Measurements from ENCODE around the gene TPCN1. TPM values are rescaled to one million over a fixed set of nuclear protein-coding genes. Genes with fewer than 3 reads are reported as not detected.
A peak's percentile ranks its signal among the peaks of the same experiment; 100 is the strongest.

TPCN1 gene
- total RNA-seq, 3 donors from 2014 or later: 46.9 to 71.7 (median 59.5) TPM

DNA sequence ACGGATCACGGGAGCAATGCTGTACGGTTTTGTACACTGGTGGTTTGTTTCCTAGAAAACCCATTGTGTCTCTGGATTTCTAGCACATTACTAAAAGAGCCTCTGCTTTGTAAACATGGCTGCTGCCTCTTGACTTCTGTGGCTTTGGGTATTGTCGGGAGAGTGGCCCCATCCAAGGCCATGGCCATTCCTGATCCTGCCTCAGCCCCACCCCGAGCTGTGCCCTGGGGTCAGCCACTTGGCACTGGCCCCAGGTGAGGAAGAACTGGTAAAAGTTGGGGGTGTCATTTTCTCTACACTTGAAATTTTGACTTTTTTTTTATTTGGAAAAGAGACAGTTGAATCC is 77.2 kb downstream of the TPCN1 start:
- no peak for TF ChIP-seq POLR2AphosphoS5 (IDR thresholded peaks at IDR 0.05)
- no peak for TF ChIP-seq POLR2A (IDR thresholded peaks at IDR 0.05)
- no peak for TF ChIP-seq CTCF (IDR thresholded peaks at IDR 0.05)
- intact Hi-C loops (cut with DNase I; ENCODE audit: low total_unique reads): loop anchor here (10.0 kb wide), 1 partner anchor 656 kb away; no protein-coding TSS in a partner anchor
- no peak for DNase-seq (ENCODE audit: low spot score in 2 of 2)
- Histone ChIP-seq H3K36me3 (peaks cover 6% of the 10 kb centered on the region), H3K9me3 (no peaks in the 10 kb centered on the region), H3K4me3 (no peak overlapping the region), H3K4me1 (peaks cover 7 to 10% of the 10 kb centered on the region in 2 donors), H3K27ac (peak overlapping the region; percentile 59 to 87), H3K27me3 (no peaks in the 10 kb centered on the region)

GRCh38 chr12:113298861-113299545 is 77.7 kb downstream of the TPCN1 start:
- TF ChIP-seq CTCF (IDR thresholded peaks at IDR 0.05): peak in 1 of 3 donors; percentile 12
- TF ChIP-seq POLR2A (IDR thresholded peaks at IDR 0.05): no peak
- no peak for TF ChIP-seq POLR2AphosphoS5 (IDR thresholded peaks at IDR 0.05)
- peak in 1 of 2 donors; percentile 49 for DNase-seq (ENCODE audit: low spot score in 2 of 2)
- Histone ChIP-seq H3K27me3 (no peaks in the 10 kb centered on the region), H3K27ac (peak overlapping the region; percentile 59 to 87), H3K4me3 (no peak overlapping the region), H3K9me3 (no peaks in the 10 kb centered on the region), H3K4me1 (peaks cover 7 to 10% of the 10 kb centered on the region in 2 donors), H3K36me3 (peaks cover 5% of the 10 kb centered on the region)
- intact Hi-C loops (cut with DNase I; ENCODE audit: low total_unique reads): loop anchor here (10.0 kb wide), 1 partner anchor 656 kb away; no protein-coding TSS in a partner anchor

- H3K4me3 ChIP-seq: no peak overlapping the region
- H3K27me3 ChIP-seq: no peaks in the 10 kb centered on the region
- TF ChIP-seq POLR2AphosphoS5 (IDR thresholded peaks at IDR 0.05) (peak in 1 of 3 donors; percentile 48), CTCF (IDR thresholded peaks at IDR 0.05) (no peak)
- intact Hi-C loops (cut with DNase I; ENCODE audit: low total_unique reads): loop anchor here (10.0 kb wide), 1 partner anchor 655 kb away; no protein-coding TSS in a partner anchor
- H3K4me1 ChIP-seq: peaks cover 7 to 10% of the 10 kb centered on the region in 2 donors
- no peaks in the 10 kb centered on the region for H3K9me3 ChIP-seq
- H3K36me3 ChIP-seq: peaks cover 2% of the 10 kb centered on the region
- peak; percentile 66 to 72 for DNase-seq (ENCODE audit: low spot score in 2 of 2)
- peak overlapping the region; percentile 59 to 87 for H3K27ac ChIP-seq
Measured at GRCh38 chr12:113299619-113300237, 78.5 kb downstream of the TPCN1 start.

DNA sequence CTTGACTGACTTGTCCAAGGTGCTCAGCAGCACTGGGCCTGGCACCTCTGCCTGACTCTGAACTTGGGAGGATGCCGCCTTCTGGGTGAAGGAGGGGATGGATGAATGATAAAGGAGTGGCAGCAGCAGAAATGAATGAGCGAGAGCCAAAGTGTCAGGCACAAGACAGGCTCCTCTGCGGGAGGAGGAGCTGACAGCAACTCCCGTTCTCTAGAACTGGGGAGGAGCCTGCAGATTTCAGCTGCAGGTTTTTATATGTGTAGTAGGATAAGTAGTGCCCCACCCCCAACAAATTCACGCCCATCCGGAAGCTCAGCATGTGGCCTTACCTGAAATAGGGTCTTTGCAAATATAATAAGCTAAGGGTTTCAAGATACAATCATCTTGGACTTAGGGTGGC is 80.5 kb downstream of the TPCN1 start:
- H3K4me3 ChIP-seq: no peak overlapping the region
- no peak for DNase-seq (ENCODE audit: low spot score in 2 of 2)
- intact Hi-C loops (cut with DNase I; ENCODE audit: low total_unique reads): loop anchor here (1.0 kb wide), 1 partner anchor 34 kb away; no protein-coding TSS in a partner anchor
- TF ChIP-seq CTCF (IDR thresholded peaks at IDR 0.05): no peak
- TF ChIP-seq POLR2AphosphoS5 (IDR thresholded peaks at IDR 0.05): no peak
- no peak for TF ChIP-seq POLR2A (IDR thresholded peaks at IDR 0.05)
- H3K27me3 ChIP-seq: no peaks in the 10 kb centered on the region
- no peak overlapping the region for H3K27ac ChIP-seq
- H3K4me1 ChIP-seq: peaks cover 7 to 10% of the 10 kb centered on the region in 2 donors
- no peaks in the 10 kb centered on the region for H3K36me3 ChIP-seq
- H3K9me3 ChIP-seq: no peaks in the 10 kb centered on the region

- no peaks in the 10 kb centered on the region for H3K9me3 ChIP-seq
- H3K36me3 ChIP-seq: peaks cover under 1% of the 10 kb centered on the region
Measured at GRCh38 chr12:113302466-113302865, 81.2 kb downstream of the TPCN1 start.

More at GRCh38 chr12:113302466-113302865, 81.2 kb downstream of the TPCN1 start:
- Histone ChIP-seq H3K4me3 (no peak overlapping the region), H3K27ac (no peak overlapping the region), H3K4me1 (peaks cover 7 to 10% of the 10 kb centered on the region in 2 donors), H3K27me3 (no peaks in the 10 kb centered on the region)
- no peak for DNase-seq (ENCODE audit: low spot score in 2 of 2)
- TF ChIP-seq POLR2A (IDR thresholded peaks at IDR 0.05): no peak
- no peak for TF ChIP-seq CTCF (IDR thresholded peaks at IDR 0.05)
- TF ChIP-seq POLR2AphosphoS5 (IDR thresholded peaks at IDR 0.05): no peak
- intact Hi-C loops (cut with DNase I; ENCODE audit: low total_unique reads): no loop called here

All from breast epithelium (tissue), 4 donors.